Brain microvascular endothelial cell (primary cell): ENCODE results near the gene ELOVL2.

ENCODE experiments used
- DNase-seq: peaks from one replicate; pipeline ENCODE4 v3.0.0-alpha.2; 2020
- H3K27ac ChIP-seq: fragments of 250-450 bp; sonication (Bioruptor Pico); 2 replicates; pipeline ENCODE4 v1.5.1; 2020; ENCODE audit warnings: mild to moderate bottlenecking, moderate library complexity
- H3K27me3 ChIP-seq: fragments of 250-450 bp; sonication (Bioruptor Pico); replicated peaks from 2 replicates; pipeline ENCODE4 v1.5.1; 2020; ENCODE audit warnings: mild to moderate bottlenecking
- H3K36me3 ChIP-seq: fragments of 250-450 bp; sonication (Bioruptor Pico); replicated peaks from 2 replicates; pipeline ENCODE4 v1.5.1; 2020; ENCODE audit warnings: mild to moderate bottlenecking
- H3K4me3 ChIP-seq: 2 replicates; pipeline ENCODE4 v1.5.1; 2011; ENCODE audit warnings: low read depth, mild to moderate bottlenecking, control low read depth, low read length, moderate library complexity
- CTCF ChIP-seq: IDR thresholded peaks from 2 replicates; pipeline ENCODE4 v1.5.1; 2011; ENCODE audit warnings: low read depth, mild to moderate bottlenecking, moderate library complexity, low read length, control low read depth, inconsistent platforms; ENCODE audit errors: missing control alignments
- in situ Hi-C: cut with HindIII; loops from 2 replicates; pipeline ENCODE4 v1.10.0; 2017; ENCODE audit warnings: low sequenced_read_pairs, low pct_ligation_motif_present

The ELOVL2 gene

GRCh38 chr6:11064836-11065235, 20.7 kb upstream of the ELOVL2 start:
- no peak overlapping the region for H3K27ac ChIP-seq
- DNase-seq = no peak
- in situ Hi-C loops = no loop called here
- no peaks in the 10 kb centered on the region for H3K36me3 ChIP-seq
- no peaks in the 10 kb centered on the region for H3K27me3 ChIP-seq
- TF ChIP-seq CTCF = no peak
- no peak overlapping the region for H3K4me3 ChIP-seq

- Histone ChIP-seq H3K36me3 (no peaks in the 10 kb centered on the region), H3K27ac (no peak overlapping the region), H3K4me3 (no peak overlapping the region), H3K27me3 (no peaks in the 10 kb centered on the region)
- in situ Hi-C loops = no loop called here
- no peak for DNase-seq
- TF ChIP-seq CTCF = no peak
Observed at GRCh38 chr6:11062715-11063114, 18.6 kb upstream of the ELOVL2 start.

GRCh38 chr6:11062083-11062482, 18.0 kb upstream of the ELOVL2 start:
- Histone ChIP-seq H3K27me3 (no peaks in the 10 kb centered on the region), H3K27ac (no peak overlapping the region), H3K4me3 (no peak overlapping the region), H3K36me3 (no peaks in the 10 kb centered on the region)
- in situ Hi-C loops = no loop called here
- DNase-seq = no peak
- no peak for TF ChIP-seq CTCF

GRCh38 chr6:11058406-11058805, 14.3 kb upstream of the ELOVL2 start:
- no peaks in the 10 kb centered on the region for H3K36me3 ChIP-seq
- H3K4me3 ChIP-seq = no peak overlapping the region
- no peaks in the 10 kb centered on the region for H3K27me3 ChIP-seq
- TF ChIP-seq CTCF = no peak
- DNase-seq = no peak
- H3K27ac ChIP-seq = no peak overlapping the region
- in situ Hi-C loops = no loop called here

- TF ChIP-seq CTCF = no peak
Observed at GRCh38 chr6:11056871-11057270, 12.8 kb upstream of the ELOVL2 start.

GRCh38 chr6:11055127-11055627, 11.1 kb upstream of the ELOVL2 start:
- H3K4me3 ChIP-seq = no peak overlapping the region
- TF ChIP-seq CTCF = no peak
- H3K27ac ChIP-seq = no peak overlapping the region
- no peaks in the 10 kb centered on the region for H3K36me3 ChIP-seq
- H3K27me3 ChIP-seq = no peaks in the 10 kb centered on the region
- DNase-seq = no peak
- in situ Hi-C loops = no loop called here

More at GRCh38 chr6:11056871-11057270, 12.8 kb upstream of the ELOVL2 start:
- H3K36me3 ChIP-seq = no peaks in the 10 kb centered on the region
- no peak overlapping the region for H3K27ac ChIP-seq
- DNase-seq = no peak
- no peak overlapping the region for H3K4me3 ChIP-seq
- H3K27me3 ChIP-seq = no peaks in the 10 kb centered on the region
- in situ Hi-C loops = no loop called here
